SHP77 (cell line): ENCODE results near the gene MAST4.
A peak's percentile ranks its signal among the peaks of the same experiment; 100 is the strongest.

Experiments used
- DNase-seq, 2 experiments: peaks; one replicate each; lab custom pipeline; 2025; lab: John Stamatoyannopoulos, UW

MAST4 gene

DNA sequence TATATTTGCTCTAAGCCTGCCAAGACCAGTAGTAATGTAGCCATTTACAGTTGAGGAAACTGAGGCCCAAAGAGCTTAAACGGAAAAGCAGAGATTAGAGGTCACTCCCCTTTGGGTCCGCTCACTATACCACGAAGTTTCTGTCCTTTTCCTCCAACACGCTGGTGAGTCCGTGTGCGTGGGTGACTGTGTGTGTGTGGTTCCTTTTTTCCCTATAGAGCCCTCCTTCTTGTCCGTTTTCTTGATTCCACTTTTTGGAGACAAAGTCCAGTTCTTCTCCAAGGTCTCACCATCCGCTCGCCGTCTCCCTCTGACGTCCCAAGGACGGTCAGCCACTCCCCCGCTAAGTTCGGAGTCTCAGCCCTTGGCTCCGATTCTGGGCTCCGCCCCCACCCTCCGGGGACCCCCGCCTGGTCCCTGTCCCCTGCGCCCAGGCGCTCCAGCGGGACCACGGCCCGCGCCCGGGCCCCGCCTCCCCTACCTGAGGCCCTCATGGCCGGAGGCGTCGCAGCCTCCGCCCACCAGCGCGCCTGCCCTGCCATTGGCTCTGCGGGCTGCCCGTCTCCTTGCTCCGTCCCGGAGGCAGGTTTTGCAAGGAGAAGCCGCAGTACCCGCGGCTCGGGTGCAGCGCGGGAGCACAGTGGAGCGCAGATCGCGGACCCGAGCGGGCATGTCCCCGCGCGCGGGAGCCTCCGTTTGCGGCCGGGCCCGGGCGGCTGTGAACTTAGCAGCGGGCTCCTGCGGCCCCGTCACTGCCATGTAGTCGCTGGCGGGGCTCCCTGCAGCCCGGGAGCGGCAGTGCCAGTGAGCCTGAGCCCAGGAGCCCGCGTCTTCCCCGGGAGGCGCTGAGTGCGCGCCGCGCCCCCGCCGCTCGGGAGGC lies at the start of gene MAST4:
TSS of gene MAST4 (plus strand) at position 638 of the 880 bp plus-strand sequence. CDS start 263 bp downstream, outside the sequence.
- peak; percentile 75 to 89 for DNase-seq

DNA sequence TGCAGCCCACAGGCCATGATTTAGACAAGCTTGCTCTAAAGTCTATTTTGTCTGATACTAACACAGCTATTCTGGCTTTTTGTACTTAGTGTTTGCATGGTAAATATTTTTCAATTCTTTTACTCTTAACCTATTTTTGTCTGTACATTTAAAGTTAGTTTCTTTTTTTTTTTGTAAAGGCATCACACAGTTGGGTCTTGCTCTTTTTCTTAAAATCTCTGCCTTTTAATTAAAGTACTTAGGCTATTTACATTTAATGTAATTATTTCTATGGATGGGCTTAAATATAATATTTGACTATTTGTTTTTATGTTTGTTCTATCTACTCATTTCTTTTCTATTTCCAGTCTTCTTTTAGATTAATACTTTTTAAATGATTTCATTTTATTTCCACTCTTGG lies 49.7 kb upstream of the MAST4 start:
- no peak for DNase-seq

DNA sequence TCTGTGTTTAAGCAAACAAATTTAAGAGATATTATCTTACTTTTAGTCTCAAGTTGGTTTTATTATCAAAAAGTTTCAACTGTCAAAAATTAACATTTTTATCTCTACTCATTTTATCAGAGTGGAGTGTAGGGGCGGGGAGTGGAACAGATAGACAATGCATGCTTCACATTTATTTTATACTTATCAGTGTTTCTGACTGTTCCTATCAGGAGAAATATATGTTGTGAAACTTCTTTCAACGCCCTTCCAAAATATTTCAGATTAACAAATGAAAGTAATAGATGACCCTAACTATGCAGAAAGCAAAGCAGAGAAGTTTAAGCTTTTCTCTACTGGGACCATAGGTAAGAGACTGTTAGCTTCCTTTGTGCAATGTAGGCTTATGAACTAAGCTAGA lies 44.9 kb upstream of the MAST4 start:
- no peak for DNase-seq

DNA sequence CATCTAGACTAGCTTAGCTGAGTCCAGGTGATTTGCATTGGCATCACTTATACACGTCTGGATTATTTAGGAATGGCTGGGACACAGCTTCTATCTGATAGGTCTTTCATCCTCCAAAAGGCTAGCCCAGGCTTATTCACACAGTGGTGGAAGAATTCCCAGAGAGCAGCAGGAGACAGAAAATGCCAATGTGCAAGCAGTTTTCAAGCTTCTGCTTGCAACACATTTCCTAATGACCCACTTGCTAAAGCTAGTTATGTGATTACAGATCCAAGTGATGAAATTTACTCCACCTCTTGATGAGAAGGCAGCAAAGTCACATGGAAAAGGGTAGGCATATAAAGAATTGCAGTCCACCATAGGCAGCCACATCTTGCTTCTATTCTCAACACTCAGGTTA lies 44.2 kb upstream of the MAST4 start:
- no peak for DNase-seq

DNA sequence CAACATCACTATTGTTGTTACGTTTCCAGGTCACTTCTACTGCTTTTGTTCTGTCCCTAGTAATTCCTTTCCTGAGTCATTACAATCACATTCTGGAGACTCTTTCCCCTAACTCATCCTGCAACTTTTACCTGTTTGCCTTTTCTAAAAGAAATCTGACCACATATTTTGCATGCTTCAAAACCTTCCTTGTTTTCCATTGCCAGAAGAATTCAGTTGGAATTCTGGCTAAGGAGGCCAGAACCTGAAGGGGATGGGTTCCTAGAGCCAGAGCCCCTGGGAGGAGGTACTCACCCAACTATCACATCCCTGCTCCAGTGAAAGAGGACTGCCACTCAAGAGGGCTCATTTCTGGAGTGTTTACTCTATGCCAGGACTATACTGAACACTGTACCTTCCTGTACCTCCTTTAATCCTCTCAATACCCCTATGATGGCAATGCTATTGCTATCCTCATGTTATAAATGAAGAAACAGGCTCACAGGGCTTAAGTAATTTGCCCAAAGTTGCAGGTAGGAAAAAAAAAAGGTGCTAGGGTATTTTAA lies 42.8 kb upstream of the MAST4 start:
- no peak for DNase-seq

DNA sequence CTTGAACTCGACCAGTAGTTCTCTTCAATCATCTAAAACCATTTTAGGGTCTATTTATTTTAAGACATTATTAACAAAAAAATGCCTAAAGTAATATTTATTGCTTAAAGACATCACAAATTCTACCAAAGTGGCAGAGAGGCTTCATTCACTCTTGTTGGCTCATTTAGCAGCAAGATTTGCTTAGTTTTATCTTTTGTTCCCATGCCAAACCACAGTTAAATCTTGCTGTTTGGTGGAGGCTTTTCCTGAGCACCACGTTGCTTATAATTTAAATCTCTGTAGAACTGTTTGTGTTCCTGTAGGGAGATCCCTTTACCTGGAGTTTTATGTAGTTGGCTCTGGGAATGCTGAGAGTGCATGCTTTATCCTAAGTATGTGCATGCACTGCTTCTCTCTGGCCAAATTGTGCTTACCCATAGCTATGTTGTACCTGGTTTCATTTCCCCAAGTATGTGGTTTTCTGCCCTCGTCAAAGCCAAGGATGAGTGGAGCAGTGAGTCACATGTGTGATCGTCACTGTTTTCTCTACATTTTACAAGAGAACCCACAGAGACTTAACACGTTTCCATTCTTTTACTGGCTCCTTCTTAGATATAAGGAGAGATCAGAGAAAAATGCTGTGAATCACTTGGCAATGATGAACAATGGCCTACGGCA lies 42.1 kb upstream of the MAST4 start:
- no peak for DNase-seq

DNA sequence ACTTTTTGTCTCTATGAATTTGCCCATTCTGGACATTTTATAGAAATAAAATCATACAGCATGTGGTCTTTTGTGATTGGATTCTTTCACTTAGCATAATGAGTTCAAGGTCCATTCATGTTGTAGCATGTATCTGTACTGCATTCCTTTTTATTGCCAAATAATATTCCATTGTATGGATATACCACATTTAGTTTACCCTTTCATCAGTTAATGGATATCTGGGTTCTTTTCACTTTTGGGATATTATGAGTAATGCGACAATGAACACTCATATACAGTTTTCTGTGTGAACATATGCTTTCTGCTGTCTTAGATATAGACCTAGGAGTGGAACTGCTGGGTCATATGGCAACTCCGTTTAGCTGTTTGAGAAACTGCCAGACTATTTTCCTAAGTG lies 41.3 kb upstream of the MAST4 start:
- no peak for DNase-seq

DNA sequence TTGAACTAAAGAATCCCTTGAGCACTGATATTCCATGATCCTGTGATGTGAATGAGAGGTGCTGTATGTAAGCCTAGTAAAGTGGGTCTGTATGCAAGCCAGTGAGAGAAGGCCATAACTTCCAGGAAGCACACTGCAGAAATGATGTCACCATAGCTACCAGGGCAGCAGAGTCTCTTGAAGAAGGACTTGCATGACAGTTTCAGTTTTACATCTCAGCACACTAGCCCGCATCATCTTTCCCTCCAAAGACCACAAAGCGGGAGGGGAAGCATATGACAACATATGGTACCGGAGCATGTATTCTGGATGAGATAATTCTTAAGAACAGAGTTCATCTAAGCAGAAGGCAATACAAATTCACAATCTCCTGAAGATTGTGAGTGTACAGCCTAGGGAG lies 37.6 kb upstream of the MAST4 start:
- DNase-seq = peak in 1 of 2 experiments; percentile 5

DNA sequence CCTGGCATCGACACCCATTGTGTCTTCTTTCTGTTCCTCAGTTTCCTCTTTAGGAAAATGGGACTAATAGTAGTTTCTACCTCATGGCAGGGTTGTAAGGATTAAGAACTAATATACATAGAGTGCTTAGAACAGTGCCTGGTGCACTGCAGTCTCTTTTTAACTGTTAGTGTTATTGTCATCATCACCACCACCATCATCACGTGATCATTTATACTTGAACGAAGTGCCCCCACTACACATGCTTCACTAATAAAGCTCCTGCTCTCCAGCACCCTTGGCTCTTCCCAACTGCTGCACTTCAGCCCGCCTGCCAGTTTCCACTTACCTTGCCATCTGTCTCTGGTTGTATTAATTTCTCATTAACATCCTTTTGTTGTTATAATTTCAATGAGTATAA lies 35.8 kb upstream of the MAST4 start:
- DNase-seq = no peak

DNA sequence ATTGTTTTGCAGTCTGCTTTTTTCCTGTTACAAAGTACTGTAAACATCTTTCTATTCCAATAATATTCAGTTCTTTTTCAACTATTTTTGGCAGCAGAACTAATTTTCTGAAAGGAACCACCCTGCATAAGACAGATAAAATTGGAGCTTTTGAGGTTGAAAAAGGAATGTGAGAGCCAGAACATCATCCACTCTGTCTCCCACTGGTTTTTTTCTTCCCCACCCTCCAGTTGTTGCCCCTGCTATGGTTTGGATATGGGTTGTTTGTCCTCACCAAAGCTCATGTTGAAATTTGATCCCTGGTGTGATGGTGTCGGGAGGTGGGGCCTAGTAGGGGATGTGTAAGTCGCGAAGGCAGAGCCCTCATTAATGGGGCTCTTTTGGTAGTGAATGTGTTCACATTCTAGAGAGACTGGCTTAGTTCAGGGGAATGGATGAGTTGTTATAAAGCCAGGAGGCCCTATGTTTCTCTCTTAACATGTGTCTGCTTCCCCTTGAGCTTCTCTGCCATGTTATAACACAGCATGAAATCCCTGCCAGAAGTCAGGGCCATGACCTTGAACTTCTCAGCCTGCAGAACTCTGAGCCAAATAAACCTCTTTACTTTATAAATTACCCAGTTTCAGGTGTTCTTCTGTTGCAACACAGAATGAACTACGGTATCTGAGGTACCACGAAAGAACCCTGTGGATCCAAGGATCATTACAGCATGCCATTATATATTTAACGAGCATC lies 34.8 kb upstream of the MAST4 start:
- DNase-seq = no peak

DNA sequence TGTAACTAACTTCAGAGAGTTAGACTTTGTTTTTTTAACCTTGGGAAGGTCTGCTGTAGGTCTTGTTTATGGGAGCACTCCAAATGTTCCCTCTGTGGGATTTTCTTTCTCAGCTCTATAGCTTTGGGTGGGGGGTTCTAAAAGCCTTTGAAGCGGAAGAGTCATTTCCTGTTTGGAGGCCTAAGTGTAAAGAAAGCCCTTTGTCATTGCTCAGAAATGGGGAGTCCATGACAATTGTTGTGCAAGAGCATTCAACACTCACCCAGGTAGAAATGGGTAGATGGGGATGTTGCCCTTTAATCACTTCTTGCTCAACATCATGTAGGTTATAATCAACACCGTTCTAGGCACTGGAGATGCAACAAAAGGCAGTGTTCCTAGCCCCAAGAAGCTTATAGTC lies 30.3 kb upstream of the MAST4 start:
- DNase-seq = no peak

DNA sequence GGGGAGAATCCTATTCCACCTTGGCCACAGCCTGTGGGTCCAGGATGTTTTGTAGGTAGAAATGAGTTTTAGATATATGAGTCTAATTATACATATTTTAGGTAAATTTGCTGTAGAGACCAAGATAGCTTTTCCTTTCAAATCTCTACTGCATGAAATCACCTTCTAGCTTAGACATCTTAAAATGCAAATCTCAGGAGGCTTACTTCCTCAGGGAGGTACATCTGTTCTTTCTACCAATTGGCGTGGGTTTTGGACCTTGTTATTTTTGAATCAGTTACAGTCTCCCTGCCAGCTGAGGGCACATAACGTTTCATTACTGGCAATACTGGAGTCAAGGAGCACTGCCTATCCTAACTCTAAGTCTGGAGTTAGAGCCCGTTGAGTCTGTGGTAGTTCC lies 28.7 kb upstream of the MAST4 start:
- DNase-seq = no peak

DNA sequence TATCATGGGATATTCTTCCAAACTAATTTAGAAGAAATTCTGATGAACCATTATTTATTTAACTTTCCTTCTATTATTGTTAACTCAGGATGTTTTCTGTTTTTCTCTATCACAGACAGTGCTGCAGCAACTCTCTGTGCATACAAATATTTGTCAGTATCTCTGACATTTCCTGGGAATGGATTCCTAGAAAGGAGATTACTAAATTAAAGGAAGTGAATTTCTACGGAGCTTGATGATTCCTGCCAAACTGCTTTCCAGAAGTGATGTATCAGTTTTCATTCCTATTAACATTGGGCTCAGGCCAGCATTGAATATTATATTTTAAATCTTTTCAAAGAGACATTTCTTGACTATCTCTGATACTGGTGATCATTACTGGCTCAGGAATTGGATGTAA lies 26.0 kb upstream of the MAST4 start:
- DNase-seq = no peak

DNA sequence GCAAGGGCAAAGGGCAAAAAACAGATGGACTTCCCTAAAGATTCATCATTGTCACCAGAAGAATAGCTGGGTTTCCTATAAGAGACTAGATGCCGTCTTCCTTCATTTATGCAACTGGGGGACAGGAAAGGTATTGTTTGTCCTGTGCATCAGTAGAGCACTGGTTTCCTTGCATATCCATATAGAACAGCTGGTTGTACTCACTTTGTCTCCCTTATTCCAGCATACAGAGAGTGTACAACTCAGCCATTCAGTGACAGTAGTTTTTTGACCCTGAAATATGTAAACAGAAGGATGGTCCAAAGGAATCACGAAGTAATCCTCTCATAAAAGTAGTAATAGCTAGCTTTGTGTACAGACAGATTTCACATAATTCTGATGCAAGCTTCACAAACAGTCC lies 22.5 kb upstream of the MAST4 start:
- no peak for DNase-seq

DNA sequence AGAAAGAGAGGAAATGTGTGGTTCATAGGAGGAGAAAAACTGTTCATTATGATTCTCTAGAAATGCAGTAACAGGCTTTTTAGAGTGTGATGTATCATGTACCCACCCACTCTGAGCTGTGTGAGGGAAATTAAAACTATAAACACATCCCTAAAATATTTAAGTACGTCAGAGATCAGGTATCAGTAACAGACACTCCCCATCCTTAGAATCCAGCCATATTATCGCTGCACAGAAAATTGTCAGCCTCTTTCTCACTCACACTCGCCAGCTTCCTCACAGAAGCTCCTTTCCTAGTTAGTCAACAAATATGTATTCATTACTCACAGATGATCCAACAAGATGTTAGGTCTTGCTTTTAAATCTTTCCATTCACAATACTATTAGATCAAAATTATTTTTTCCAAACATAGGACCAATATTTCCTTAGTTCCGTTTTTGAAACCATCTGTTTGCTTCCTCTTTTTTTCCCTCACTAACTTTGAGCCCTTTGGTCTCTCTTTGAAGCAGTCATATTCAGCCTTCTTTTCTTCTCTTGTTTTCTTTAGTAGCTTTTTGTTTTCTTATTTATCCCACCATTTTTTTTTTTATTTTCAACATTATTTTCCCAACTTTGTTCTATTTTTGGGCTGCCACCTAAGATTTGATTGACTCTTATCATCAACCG lies 13.6 kb upstream of the MAST4 start:
- DNase-seq = no peak

DNA sequence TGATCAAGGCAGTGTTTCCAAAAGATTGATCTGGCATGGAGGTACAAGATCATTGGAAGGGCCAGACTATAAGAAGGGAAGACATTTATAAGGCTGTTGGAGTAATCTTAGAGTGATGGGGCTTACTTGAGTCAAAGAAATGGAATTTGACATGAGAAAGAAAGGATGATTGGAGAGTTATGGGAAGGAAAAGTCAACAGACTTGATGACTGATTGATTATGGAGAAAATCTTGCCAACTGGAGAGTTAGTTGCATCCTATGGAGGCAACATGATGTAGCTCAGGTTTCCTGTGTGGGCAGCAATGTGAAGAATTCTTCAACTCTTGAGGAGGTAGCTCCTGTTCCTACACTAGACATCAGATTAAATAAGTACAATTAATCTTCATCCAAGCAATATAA lies 10.9 kb upstream of the MAST4 start:
- DNase-seq = no peak

DNA sequence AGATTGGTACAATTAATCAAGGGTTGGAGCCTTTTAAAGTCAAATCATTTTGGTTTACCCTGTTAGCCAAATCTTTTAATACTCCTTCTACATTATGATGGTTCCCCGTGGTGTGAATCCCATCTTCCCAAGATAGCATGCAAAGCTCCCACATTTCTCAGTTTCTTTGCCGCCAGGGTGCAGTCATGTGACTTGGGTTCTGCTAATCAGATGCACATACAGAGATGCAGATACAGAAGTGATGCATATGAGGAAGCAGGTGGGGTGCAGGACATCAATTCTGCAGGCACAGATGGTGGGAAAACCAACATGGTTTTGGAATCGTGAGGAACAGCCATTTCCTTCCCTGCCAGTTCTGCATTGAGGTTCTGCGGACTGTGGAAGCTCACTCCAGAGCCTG lies 8.4 kb upstream of the MAST4 start:
- DNase-seq = no peak

DNA sequence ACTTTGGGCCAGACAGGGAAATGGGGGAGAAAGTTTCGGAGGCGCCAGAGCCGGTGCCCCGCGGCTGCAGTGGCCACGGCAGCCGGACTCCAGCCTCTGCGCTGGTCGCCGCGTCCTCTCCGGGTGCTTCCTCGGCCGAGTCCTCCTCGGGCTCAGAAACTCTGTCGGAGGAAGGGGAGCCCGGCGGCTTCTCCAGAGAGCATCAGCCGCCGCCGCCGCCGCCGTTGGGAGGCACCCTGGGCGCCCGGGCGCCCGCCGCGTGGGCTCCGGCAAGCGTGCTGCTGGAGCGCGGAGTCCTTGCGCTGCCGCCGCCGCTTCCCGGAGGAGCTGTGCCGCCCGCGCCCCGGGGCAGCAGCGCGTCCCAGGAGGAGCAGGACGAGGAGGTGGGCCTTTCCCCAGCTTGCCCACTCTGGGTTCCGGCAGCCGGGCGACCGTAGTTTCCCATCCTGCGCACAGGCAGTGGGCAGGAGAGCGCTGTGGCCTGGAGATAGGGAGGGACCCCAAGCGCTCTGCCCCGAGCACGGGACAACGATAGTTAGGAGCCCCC lies 516 bp downstream of the MAST4 start:
- DNase-seq = peak in 1 of 2 experiments; percentile 24

DNA sequence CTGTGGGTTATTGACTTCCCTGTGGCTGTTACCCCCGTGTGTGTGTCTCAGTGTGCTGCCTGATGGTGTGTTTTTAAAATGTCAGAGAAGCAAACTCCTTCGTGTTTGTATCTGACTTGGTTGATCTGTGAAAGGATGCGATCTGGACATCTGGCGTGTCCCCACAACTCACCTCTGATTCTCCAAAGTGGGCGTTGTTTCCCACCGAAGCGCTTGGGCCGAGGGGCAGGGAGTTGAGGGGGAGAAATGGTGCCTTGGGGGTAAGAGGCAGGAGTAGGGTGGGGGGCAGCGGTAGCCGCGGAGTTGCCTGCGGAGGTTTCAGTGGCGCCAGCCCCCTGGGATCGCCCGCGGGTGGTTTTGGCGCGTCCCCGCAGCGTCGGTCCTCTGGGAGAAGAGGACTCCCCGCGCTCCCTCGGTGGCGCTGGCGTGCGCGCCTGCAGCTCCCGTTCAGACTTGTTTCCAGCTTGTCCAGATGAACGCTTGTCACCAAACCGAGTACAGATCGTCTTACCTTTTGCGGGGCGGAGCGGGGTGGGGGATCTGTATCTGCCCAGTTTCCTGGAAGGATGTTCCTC lies 1.1 kb downstream of the MAST4 start:
- peak; percentile 51 to 70 for DNase-seq

DNA sequence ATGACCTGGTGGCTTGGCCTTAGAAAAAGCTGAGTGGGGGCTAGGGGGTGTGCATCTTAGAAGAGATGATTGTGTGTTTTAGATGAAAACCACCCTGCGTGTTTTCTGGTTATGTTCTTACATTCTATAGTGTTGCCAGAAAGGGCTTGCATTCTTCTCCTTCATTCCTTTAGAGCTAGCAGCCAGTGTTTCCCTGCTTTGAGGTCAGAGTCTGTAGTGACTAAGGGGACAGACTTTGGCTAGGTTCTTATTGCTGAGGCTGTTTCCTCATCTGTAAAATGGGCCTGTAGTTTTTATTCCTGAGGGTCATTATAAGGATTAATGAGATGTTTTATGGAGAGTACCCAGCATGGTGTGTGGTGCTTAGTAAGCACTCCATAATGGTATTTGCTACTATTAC lies 6.4 kb downstream of the MAST4 start:
- DNase-seq = no peak

DNA sequence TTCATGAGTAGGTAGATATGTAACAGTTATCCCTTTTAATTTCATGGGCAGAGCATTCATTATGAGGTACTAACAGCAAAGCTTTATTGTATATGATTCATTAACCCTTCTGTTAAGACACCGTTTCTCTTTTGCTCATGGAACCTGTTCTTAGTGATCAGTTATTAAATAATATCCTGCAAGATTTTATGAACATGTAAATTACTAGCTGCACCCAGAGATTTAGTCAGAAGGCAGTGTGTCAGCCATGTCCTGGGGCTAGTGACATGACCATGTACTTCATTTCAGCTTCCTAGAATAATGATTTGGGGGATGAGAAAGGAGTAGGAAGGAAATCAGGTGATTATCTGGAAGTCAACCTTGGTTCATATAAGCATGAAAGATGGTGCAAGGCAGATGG lies 7.0 kb downstream of the MAST4 start:
- no peak for DNase-seq
